Activated CD4-positive, alpha-beta T cell treated with anti-CD3 and anti-CD28 coated beads, Interleukin-2, amount 10 ng/mL, durations not matched to agents 7 days and 5 days (primary cell): ENCODE data around the gene FANCI. TPM values are rescaled to one million over a fixed set of nuclear protein-coding genes. Genes with fewer than 3 reads are reported as not detected.

Source experiments
- CTCF ChIA-PET: fragments of 350-600 bp; sonication (Branson Sonifier 250); formaldehyde crosslinking; loops from one replicate; lab custom pipeline; 2021; ENCODE audit warnings: antibody characterized with exemption; lab: Charles Lee
- POLR2A ChIA-PET: fragments of 350-600 bp; sonication (Branson Sonifier 250); formaldehyde crosslinking; loops from one replicate; lab custom pipeline; 2021; ENCODE audit warnings: antibody characterized with exemption; lab: Charles Lee
- DNase-seq: peaks from one replicate; pipeline ENCODE4 v3.0.0-alpha.2; 2020
- H3K27ac Mint-ChIP-seq: one replicate; pipeline ENCODE4 v1.8.0; 2021; ENCODE audit warnings: mild to moderate bottlenecking, moderate library complexity, mixed read lengths
- H3K27me3 Mint-ChIP-seq: one replicate; pipeline ENCODE4 v1.8.0; 2021; ENCODE audit warnings: mixed read lengths
- H3K36me3 Mint-ChIP-seq: one replicate; pipeline ENCODE4 v1.8.0; 2021; ENCODE audit warnings: low read depth, mixed read lengths
- H3K4me1 Mint-ChIP-seq: one replicate; pipeline ENCODE4 v1.8.0; 2021; ENCODE audit warnings: mixed read lengths
- H3K4me3 Mint-ChIP-seq: one replicate; pipeline ENCODE4 v1.8.0; 2021; ENCODE audit warnings: mild to moderate bottlenecking, moderate library complexity, mixed read lengths
- H3K9me3 Mint-ChIP-seq: one replicate; pipeline ENCODE4 v1.8.0; 2021; ENCODE audit warnings: mixed read lengths
- total RNA-seq, 2 experiments: library from RNA; stranded (reverse); gene quantifications; one replicate each; pipeline ENCODE4 v1.2.3, GENCODE V29; 2021

FANCI gene
- total RNA-seq, 2 experiments from 2014 or later, result 203 to 210 TPM

GRCh38 chr15:89316504-89316903 is 72.7 kb downstream of the FANCI start:
- CTCF ChIA-PET, result interaction anchor here (1.5 kb wide), 1 partner anchor 13 kb away, joined by 4 read pairs; no protein-coding TSS in a partner anchor

GRCh38 chr15:89317186-89317720 is 73.5 kb downstream of the FANCI start:
- Mint-ChIP-seq H3K27ac (peak overlapping the region; percentile 36), H3K27me3 (no peaks in the 10 kb centered on the region), H3K9me3 (no peaks in the 10 kb centered on the region), H3K36me3 (peaks cover 69% of the 10 kb centered on the region), H3K4me1 (peaks cover 28% of the 10 kb centered on the region), H3K4me3 (no peak overlapping the region)
- no peak for DNase-seq
- POLR2A ChIA-PET, result no interaction called here
- CTCF ChIA-PET, result interaction anchor here (0.8 to 1.5 kb wide), 3 partner anchors 12 to 110 kb away, joined by 4 to 5 read pairs (median 4); no protein-coding TSS in a partner anchor

More at GRCh38 chr15:89316504-89316903, 72.7 kb downstream of the FANCI start:
- Mint-ChIP-seq H3K27ac (no peak overlapping the region), H3K9me3 (no peaks in the 10 kb centered on the region), H3K27me3 (no peaks in the 10 kb centered on the region), H3K4me3 (no peak overlapping the region), H3K4me1 (peaks cover 28% of the 10 kb centered on the region), H3K36me3 (peaks cover 72% of the 10 kb centered on the region)
- POLR2A ChIA-PET, result no interaction called here
- DNase-seq, result no peak

GRCh38 chr15:89319678-89320077 is 75.9 kb downstream of the FANCI start:
- H3K27me3 Mint-ChIP-seq, result no peaks in the 10 kb centered on the region
- H3K27ac Mint-ChIP-seq, result no peak overlapping the region
- no peak for DNase-seq
- no peak overlapping the region for H3K4me3 Mint-ChIP-seq
- POLR2A ChIA-PET, result no interaction called here
- H3K9me3 Mint-ChIP-seq, result no peaks in the 10 kb centered on the region
- peaks cover 14% of the 10 kb centered on the region for H3K4me1 Mint-ChIP-seq
- CTCF ChIA-PET, result interaction anchor here (0.5 to 1.5 kb wide), 5 partner anchors 10 to 823 kb away, joined by 4 to 8 read pairs (median 4); no protein-coding TSS in a partner anchor
- H3K36me3 Mint-ChIP-seq, result peaks cover 73% of the 10 kb centered on the region

- Mint-ChIP-seq H3K4me3 (no peak overlapping the region), H3K36me3 (peaks cover 72% of the 10 kb centered on the region)
- POLR2A ChIA-PET, result no interaction called here
These were observed 76.4 kb downstream of the FANCI start for GRCh38 chr15:89320200-89320599.

GRCh38 chr15:89321521-89322410 is 78.0 kb downstream of the FANCI start:
- peaks cover 70% of the 10 kb centered on the region for H3K36me3 Mint-ChIP-seq

More at GRCh38 chr15:89320200-89320599, 76.4 kb downstream of the FANCI start:
- Mint-ChIP-seq H3K9me3 (no peaks in the 10 kb centered on the region), H3K27me3 (no peaks in the 10 kb centered on the region), H3K27ac (no peak overlapping the region), H3K4me1 (peaks cover 11% of the 10 kb centered on the region)
- no peak for DNase-seq
- CTCF ChIA-PET, result interaction anchor here (0.5 to 1.1 kb wide), 3 partner anchors 10 to 823 kb away, joined by 5 to 8 read pairs (median 6); no protein-coding TSS in a partner anchor

GRCh38 chr15:89322822-89323221 is 79.0 kb downstream of the FANCI start:
- no peak overlapping the region for H3K27ac Mint-ChIP-seq

More at GRCh38 chr15:89321521-89322410, 78.0 kb downstream of the FANCI start:
- ChIA-PET POLR2A (interaction anchor here (0.7 kb wide), 1 partner anchor 8 kb away, joined by 5 read pairs; no protein-coding TSS in a partner anchor), CTCF (interaction anchor here (0.6 to 1.1 kb wide), 2 partner anchors 8 to 264 kb away, joined by 3 to 5 read pairs; no protein-coding TSS in a partner anchor)
- no peaks in the 10 kb centered on the region for H3K27me3 Mint-ChIP-seq
- peaks cover 3% of the 10 kb centered on the region for H3K4me1 Mint-ChIP-seq
- no peak for DNase-seq
- H3K9me3 Mint-ChIP-seq, result no peaks in the 10 kb centered on the region
- H3K4me3 Mint-ChIP-seq, result no peak overlapping the region
- peak overlapping the region; percentile 25 for H3K27ac Mint-ChIP-seq

GRCh38 chr15:89323825-89324224 is 80.0 kb downstream of the FANCI start:
- Mint-ChIP-seq H3K4me1 (peaks cover 4% of the 10 kb centered on the region), H3K36me3 (peaks cover 68% of the 10 kb centered on the region), H3K9me3 (no peaks in the 10 kb centered on the region), H3K27ac (no peak overlapping the region), H3K4me3 (no peak overlapping the region), H3K27me3 (no peaks in the 10 kb centered on the region)
- ChIA-PET CTCF (interaction anchor here (0.8 to 1.6 kb wide), 3 partner anchors 9 to 117 kb away, joined by 3 to 5 read pairs (median 3); no protein-coding TSS in a partner anchor), POLR2A (no interaction called here)
- DNase-seq, result no peak

More at GRCh38 chr15:89322822-89323221, 79.0 kb downstream of the FANCI start:
- no peaks in the 10 kb centered on the region for H3K27me3 Mint-ChIP-seq
- peaks cover 69% of the 10 kb centered on the region for H3K36me3 Mint-ChIP-seq
- ChIA-PET POLR2A (no interaction called here), CTCF (interaction anchor here (0.6 to 1.2 kb wide), 2 partner anchors 11 to 1614 kb away, joined by 3 read pairs; no protein-coding TSS in a partner anchor)
- H3K4me1 Mint-ChIP-seq, result no peaks in the 10 kb centered on the region
- no peak for DNase-seq
- H3K4me3 Mint-ChIP-seq, result no peak overlapping the region
- H3K9me3 Mint-ChIP-seq, result no peaks in the 10 kb centered on the region

- H3K36me3 Mint-ChIP-seq, result peaks cover 69% of the 10 kb centered on the region
- peaks cover 17% of the 10 kb centered on the region for H3K4me1 Mint-ChIP-seq
- H3K9me3 Mint-ChIP-seq, result no peaks in the 10 kb centered on the region
- H3K27me3 Mint-ChIP-seq, result no peaks in the 10 kb centered on the region
- no peak overlapping the region for H3K4me3 Mint-ChIP-seq
- ChIA-PET POLR2A (no interaction called here), CTCF (interaction anchor here (0.6 to 1.6 kb wide), 3 partner anchors 15 to 257 kb away, joined by 3 to 6 read pairs (median 5); no protein-coding TSS in a partner anchor)
- no peak for DNase-seq
- H3K27ac Mint-ChIP-seq, result no peak overlapping the region
These were observed 81.4 kb downstream of the FANCI start for GRCh38 chr15:89325039-89325803.

- ChIA-PET CTCF (interaction anchor here (1.8 kb wide), 1 partner anchor 21 kb away, joined by 5 read pairs; no protein-coding TSS in a partner anchor), POLR2A (no interaction called here)
- Mint-ChIP-seq H3K36me3 (peaks cover 74% of the 10 kb centered on the region), H3K4me1 (peaks cover 28% of the 10 kb centered on the region), H3K27ac (no peak overlapping the region), H3K9me3 (no peaks in the 10 kb centered on the region), H3K27me3 (no peaks in the 10 kb centered on the region), H3K4me3 (no peak overlapping the region)
- DNase-seq, result no peak
These were observed 82.5 kb downstream of the FANCI start for GRCh38 chr15:89326316-89326715.

GRCh38 chr15:89327113-89327512 is 83.3 kb downstream of the FANCI start:
- no peak for DNase-seq
- Mint-ChIP-seq H3K4me3 (no peak overlapping the region), H3K9me3 (no peaks in the 10 kb centered on the region), H3K27me3 (no peaks in the 10 kb centered on the region), H3K36me3 (peaks cover 77% of the 10 kb centered on the region), H3K4me1 (peaks cover 36% of the 10 kb centered on the region), H3K27ac (peak overlapping the region; percentile 46)
- ChIA-PET CTCF (interaction anchor here (1.8 kb wide), 1 partner anchor 22 kb away, joined by 5 read pairs; no protein-coding TSS in a partner anchor), POLR2A (no interaction called here)

GRCh38 chr15:89328398-89329254 is 84.8 kb downstream of the FANCI start:
- H3K4me1 Mint-ChIP-seq, result peaks cover 45% of the 10 kb centered on the region
- H3K36me3 Mint-ChIP-seq, result peaks cover 73% of the 10 kb centered on the region
- no peaks in the 10 kb centered on the region for H3K27me3 Mint-ChIP-seq
- ChIA-PET CTCF (interaction anchor here (1.1 to 2.5 kb wide), 6 partner anchors 10 to 122 kb away, joined by 4 to 6 read pairs (median 5); no protein-coding TSS in a partner anchor), POLR2A (interaction anchor here (1.0 kb wide), 1 partner anchor 8 kb away, joined by 5 read pairs; no protein-coding TSS in a partner anchor)
- H3K9me3 Mint-ChIP-seq, result no peaks in the 10 kb centered on the region
- DNase-seq, result no peak
- peak overlapping the region; percentile 89 for H3K27ac Mint-ChIP-seq
- H3K4me3 Mint-ChIP-seq, result no peak overlapping the region
